Activated gamma-delta T cell (primary cell): ENCODE results near the gene C1QTNF6.

Experiments
- DNase-seq: peaks from one replicate; lab custom pipeline; 2025; lab: John Stamatoyannopoulos, UW

The C1QTNF6 gene

GRCh38 chr22:37141971-37142370, 46.1 kb downstream of the C1QTNF6 start:
- no peak for DNase-seq

DNA sequence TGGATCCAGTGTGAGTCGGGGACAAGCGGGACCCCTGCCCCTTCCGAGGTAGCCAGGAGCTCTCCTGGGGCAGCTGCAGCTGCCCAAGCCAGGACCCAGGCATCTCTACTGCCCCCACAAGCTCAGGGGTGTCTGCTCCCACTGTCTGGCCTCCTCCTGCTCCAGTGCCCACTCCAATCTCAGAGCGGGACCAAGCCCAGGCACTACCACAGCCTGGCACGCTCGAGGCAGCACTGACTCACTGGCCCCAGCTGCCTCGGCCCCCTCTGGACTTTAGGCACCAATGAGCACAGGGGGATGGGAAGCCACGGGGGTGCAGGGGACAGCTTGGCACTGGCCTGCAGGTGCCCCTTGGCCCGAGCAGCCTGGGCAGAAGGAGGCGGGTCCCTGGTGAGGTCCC, 46.6 kb downstream of the C1QTNF6 start:
- DNase-seq = no peak

- no peak for DNase-seq
Observed at GRCh38 chr22:37140686-37141323, 47.2 kb downstream of the C1QTNF6 start.

- DNase-seq = no peak
Observed at GRCh38 chr22:37139762-37140161, 48.3 kb downstream of the C1QTNF6 start.

DNA sequence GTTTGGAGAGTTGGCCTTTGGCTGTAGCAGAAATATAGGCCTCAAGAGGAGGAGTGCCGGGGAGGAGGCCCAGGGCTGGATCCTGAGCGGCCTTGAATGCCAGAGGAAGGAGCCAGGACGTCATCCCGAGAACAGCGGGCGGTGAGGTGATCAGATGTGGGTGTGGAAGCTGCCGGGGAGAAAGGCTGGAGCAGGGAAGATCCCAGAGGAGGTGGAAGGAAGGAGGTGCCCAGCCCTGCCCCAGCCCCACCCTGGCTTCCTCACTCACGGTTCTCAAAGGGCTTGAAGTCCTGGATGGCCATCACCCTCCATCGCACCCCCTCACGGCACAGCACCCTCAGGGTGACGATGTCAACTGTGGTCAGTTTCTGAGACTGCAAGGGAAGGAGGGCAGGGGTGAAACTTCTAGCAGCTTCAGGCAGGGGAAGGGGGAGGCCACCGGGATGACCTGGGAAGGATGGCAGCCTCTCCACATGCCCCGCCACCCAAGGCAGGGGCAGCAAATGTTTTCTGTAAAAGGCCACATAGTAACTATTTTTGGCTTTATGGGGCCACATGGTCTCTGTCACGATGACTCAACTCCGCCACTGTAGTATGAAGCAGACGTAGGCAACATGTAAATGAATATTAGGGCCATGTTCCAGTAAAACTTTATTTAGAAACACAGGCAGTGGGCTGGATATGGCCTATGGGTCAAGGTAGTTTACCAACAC, 49.0 kb downstream of the C1QTNF6 start:
- DNase-seq = no peak

- no peak for DNase-seq
Observed at GRCh38 chr22:37137903-37138665, 50.0 kb downstream of the C1QTNF6 start.

GRCh38 chr22:37137131-37137530, 50.9 kb downstream of the C1QTNF6 start:
- DNase-seq = no peak

DNA sequence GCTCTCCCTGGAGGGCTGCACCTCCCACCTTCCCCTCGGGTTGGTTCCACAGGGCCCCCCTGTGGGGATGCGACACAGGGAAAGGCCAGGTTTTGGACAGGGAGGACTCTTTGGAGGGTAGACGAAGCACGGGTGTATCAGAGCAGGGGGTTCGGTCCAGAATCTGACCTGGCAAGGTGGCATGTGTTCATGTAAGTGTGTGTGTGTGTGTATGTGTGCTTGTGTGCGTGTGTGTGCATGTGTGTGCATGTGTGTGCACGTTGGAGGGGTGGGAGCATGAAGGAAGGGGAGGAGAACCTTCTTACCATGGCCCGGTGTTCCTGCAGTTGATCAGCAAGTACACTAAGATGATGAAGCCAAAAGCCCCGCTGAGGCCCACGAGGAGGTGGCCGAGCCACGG, 53.0 kb downstream of the C1QTNF6 start:
- DNase-seq = no peak

DNA sequence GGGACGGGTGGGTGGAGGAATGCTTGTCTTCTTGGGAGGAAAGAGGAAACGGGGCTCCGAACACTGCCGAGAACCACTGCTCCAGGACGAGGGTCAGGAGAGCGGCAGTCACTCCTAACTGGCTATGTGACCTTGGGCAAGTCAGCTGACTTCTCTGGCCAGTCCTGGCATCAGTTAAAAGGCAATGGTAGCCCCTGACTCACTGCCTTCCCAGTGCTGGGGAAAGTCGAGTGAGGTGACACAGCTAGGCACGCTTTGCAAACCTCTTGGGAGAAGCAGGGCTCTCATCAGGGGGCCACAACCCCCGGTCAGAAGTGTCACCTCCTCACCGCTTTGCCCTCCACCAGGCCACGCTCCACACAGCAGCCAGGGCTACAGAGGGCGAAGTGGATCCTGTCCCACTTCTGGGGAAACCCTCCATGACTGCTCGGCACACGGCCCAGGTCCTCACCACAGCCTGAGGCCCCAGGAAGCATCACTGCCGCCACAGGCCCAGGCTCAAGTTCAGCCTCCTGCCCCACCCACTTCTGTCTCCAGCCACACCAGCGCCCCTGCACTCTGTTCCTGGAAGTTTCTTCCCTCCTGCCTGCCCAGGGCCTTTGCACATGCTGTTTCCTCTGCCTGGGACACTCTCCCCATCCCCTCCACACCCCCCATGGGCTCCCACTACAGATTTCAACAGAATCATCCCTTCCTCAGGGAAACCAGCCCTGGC, 54.6 kb downstream of the C1QTNF6 start:
- no peak for DNase-seq

- no peak for DNase-seq
Observed at GRCh38 chr22:37132773-37133172, 55.3 kb downstream of the C1QTNF6 start.
